Dermis microvascular lymphatic vessel endothelial cell (primary cell): ENCODE measurements around the gene VARS2. TPM values are rescaled to one million over a fixed set of nuclear protein-coding genes. Genes with fewer than 3 reads are reported as not detected.

Experiments used
- DNase-seq, 2 donors: peaks; one replicate each; pipeline versions ENCODE4 v3.0.0 to v3.0.0-alpha.2; 2010; ENCODE audit warnings: low read depth in 2 of 2
- total RNA-seq: library from RNA; depleted of rRNA; stranded (reverse); fragments of >200 nt; gene quantifications from 2 replicates; pipeline ENCODE4 v1.2.1, GENCODE V29; 2014

The VARS2 gene
- total RNA-seq, 1 donor from 2014 or later, result 16.6 TPM

- no peak for DNase-seq
These were observed 14.6 kb downstream of the VARS2 start for GRCh38 chr6:30928677-30929076.

DNA sequence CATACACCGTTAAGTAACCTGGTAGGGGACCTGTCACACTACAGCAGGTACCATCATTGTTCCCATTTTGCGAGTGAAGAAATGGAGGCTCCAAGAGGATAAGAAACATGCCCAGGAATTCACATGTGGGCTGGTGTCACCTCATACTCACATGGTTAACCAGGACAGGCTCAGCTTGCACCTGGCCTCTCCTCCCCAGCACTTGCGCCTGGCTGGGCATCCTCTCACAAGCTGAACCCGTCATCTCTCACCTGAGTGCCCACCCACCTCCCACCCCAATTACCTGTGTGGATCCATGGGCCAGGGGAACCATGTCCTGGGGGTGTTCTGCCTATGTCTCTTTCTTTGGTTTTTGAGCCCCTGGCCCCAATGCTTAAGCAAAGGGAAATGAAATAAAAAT lies 16.5 kb downstream of the VARS2 start:
- no peak for DNase-seq

DNA sequence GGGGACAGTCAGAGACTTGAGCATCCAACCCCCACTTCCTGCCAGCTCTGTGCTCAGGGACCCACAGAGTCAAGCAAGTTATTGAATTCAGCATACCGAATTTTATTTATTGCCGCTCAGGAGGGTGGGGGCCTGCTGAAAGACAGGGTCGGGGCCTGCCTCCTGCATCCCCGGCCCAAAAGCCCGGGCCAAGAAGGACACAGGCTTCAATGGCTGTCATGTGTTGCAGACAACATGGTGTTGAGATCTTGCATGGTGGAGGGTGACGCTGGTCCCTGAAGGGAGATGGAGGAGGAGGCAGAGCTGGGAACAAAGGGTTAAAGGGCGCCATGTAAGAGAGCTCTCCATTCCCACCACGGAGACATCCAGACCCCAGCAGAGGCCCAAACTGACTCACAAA lies 17.2 kb downstream of the VARS2 start:
- DNase-seq, result no peak

DNA sequence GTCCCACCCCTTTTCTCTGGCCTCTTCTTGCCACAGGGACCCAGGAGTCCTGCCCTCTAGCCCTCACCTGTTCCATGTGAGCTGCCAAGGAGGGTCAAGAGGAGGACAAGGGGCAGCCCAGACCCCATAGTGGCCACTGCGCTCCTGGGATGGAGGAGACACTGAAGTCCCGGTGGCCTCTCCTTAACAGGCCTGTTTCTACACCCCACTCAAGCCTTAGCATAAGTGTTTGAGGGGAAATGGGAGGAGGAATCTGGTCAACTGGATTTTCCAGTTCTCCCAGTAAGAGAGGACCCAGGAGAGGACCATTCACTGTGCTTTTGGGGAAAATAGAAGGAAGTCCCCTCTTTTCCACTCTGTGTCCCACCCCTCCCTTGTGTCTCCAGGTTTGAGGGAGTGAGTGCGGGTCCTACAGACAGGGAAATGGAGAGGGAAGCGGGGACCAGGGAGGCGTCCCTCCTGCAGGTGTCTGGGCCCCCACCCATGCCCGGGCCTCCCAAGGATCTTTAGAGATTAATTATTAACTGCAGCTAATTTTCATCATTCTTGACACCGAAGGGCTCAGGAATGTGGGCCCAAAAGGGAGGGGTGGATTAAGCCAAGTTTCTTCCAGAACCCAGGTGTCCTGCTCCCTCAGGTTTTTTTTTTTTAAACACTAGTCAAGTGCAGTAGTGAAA lies 18.1 kb downstream of the VARS2 start, which contains the start of gene SFTA2:
Gene SFTA2, minus strand, starts transcription at position 202 of the 677 bp plus-strand sequence. Its CDS starts 74 bp downstream, at position 128.
- DNase-seq, result no peak

DNA sequence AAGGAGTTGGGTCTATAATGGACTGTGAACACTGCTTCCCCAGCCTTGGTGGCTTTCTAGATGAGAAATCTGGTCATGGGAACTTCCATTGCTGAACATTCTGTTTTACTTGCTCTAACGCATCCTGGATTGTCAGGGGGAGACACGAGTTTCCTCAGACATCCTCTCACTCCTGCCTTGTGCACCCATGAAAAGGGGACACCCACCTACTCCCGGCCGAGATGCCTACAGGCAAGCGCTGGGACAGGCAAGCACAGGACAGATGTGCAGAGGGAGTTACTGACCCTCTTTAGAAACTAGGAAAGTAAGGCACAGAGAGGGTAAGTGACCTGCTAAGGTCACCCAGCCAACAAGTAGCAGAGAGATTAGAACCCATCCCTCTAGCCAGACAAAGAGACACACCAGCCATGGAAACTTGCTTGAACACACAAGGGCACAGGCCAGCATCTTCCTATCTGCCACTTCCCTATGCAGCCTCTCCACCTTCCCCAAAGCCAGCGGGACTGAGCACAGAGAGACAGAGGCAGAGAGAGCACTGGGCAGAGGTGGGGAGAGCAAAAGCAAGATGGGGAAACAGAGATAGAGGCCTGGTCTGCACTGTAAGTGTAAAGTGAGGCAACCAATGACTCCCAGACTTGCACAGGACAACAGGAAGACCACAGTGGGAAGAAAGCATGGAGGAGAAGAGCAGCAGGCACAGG lies 18.8 kb downstream of the VARS2 start:
- DNase-seq, result no peak

DNA sequence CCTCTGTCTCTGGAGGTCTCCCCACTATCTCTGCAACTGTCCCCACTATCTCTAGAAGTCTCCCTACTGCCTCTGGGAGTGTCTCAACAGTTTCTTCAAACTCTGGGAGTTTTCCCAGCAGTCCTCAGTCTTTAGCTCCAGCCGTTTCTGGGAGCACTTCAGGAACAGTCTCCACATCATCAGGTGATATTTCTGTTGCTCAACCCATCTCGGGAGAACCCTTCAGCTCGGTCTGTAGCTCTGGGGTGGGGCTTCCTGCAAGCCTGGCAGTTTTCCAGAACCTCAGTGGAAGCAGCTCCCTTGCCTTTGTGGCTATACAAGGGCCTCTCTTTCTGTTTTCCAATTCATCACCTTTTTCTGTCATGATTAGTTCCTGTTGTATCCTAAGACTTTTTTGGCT lies 21.0 kb downstream of the VARS2 start:
- DNase-seq, result no peak

- DNase-seq, result no peak
These were observed 23.2 kb downstream of the VARS2 start for GRCh38 chr6:30937265-30937664.

DNA sequence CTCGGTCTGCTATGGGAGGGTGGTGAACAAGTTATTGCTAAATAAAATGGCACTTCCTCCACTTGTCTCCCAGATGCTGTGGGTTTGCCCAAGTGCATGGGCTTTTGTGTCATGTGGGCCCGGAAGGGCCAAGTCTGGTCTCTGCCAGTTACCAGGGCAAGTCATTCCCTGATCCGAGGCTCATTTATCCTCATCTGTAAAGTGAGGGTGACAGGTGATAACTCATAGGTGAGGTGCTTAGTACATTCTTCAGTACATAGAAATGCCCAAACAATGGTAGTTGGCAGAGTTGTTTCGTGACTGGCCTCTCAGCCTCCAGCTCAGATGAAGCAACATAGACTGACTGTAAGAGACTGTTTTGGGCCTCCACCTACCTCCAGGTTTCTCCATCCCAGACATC lies 24.7 kb downstream of the VARS2 start:
- no peak for DNase-seq

- no peak for DNase-seq
These were observed 25.4 kb downstream of the VARS2 start for GRCh38 chr6:30939473-30939872.

DNA sequence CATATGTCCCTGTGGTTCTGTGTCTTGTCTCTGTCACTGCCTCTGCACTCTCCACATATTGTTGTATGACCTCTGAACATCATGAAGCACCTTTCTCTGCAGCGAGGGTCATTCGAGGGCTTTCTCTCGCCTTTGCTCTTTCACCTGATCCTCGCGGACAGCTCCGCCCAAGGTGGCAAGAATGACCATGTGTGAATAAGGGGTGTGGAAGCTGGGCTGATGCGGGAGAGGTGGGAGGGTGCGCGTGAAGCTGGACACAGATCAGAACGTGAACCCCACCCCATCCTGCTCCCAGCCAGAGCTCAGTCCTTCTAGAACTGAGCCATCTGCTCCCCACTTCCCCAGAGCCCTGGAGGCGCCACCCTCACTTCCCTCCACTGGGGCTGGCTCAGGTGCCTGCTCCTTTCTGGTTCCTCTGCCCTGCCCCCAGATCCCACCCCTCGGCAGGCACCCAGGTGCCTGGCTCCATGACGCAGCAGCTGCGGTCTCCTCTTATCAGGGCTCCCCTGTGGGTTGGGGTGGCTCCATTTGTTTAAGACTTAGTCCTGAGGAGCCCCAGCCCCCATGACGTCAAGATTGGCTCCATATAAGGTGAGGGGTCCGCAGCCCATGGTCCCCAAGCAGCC lies 26.4 kb downstream of the VARS2 start, which contains the start of gene MUCL3:
Gene MUCL3, plus strand, starts transcription at position 613 of the 626 bp plus-strand sequence. CDS start 27 bp downstream, outside the sequence.
- no peak for DNase-seq

- peak in 1 of 2 donors; percentile 50 for DNase-seq
These were observed 28.5 kb downstream of the VARS2 start for GRCh38 chr6:30942338-30943060.

DNA sequence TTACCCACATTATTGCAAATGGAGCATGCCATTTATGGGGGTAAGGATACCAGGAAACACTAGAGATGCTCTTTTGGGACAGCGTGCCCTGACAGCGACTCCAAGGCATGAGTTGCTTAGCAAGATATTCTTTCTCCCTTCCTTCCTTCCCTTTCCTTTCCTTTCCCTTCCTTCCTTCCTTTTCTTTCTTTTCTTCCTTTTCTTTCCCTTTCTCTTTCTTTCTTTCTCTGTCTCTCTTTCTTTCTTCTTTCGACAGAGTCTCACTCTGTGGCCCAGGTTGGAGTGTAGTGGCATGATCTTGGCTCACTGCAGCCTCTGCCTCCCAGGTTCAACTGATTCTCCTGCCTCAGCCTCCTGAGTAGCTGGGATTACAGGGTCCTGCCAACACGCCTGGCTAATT lies 30.0 kb downstream of the VARS2 start:
- DNase-seq, result no peak

DNA sequence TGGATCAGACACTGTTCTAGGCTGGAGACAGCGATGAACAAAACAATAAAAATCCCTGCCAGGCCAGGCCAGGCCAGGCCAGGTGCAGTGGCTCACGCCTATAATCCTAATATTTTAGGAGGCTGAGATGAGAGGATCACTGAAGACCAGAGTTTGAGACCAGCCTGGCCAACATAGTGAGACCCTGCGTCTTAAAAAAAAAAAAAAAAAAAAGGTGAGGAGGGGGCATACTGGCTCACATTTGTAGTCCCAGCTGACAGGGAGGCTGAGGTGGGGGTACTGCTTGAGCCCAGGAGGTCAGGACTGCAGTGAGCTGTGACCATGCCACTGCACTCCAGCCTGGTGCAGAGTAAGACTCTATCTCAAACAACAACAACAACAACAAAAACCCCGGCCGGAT lies 31.2 kb downstream of the VARS2 start:
- DNase-seq, result no peak

- DNase-seq, result no peak
These were observed 33.2 kb downstream of the VARS2 start for GRCh38 chr6:30947231-30947630.

GRCh38 chr6:30948811-30949210 lies 34.8 kb downstream of the VARS2 start:
- no peak for DNase-seq

DNA sequence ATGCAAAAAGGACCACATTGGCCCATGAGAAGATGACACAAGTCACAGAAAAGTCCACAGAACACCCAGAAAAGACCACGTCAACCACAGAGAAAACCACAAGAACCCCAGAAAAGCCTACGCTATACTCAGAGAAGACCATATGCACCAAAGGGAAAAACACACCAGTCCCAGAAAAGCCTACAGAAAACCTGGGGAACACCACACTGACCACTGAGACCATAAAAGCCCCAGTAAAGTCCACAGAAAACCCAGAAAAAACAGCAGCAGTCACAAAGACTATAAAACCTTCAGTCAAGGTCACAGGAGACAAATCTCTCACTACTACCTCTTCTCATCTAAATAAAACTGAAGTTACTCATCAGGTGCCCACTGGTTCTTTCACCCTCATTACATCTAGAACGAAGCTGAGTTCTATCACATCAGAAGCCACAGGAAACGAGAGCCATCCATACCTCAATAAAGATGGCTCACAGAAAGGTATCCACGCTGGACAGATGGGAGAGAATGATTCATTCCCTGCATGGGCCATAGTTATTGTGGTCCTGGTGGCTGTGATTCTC lies 38.0 kb downstream of the VARS2 start:
- no peak for DNase-seq

GRCh38 chr6:30954631-30955366 lies 40.8 kb downstream of the VARS2 start:
- no peak for DNase-seq

DNA sequence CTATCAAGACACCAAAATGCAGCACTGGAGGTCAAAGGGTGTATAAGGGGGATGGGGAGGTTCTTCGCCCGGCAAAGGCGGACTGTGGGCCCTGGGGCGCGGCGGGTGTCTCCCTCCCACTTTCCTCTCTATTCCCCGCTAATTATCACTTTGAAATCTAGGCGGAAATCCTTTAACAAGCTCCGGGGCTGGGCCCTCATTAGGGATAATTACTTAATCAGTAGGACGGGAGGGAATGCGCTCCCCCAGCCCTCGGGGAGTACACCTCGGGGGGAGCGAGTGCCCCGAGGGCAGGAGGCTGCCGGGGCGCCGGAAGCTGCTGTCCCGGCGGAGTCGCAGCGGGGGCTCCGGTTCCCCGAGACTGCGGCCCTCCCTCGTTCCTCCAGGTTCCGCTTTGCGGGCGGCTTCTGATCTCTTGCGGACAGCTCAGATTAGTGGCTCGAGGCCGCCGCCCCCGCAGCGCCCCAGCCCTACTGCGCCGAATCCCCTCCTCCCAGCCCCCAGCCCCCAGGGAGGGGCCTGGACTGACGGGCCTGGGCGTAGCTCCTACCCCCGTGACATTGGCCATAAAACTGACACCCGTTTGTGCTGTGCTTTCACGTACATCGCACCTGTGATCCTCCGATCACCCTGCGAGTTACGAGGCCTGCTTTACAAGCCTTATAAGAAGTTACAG lies 41.5 kb downstream of the VARS2 start:
- DNase-seq, result peak in 1 of 2 donors; percentile 11

DNA sequence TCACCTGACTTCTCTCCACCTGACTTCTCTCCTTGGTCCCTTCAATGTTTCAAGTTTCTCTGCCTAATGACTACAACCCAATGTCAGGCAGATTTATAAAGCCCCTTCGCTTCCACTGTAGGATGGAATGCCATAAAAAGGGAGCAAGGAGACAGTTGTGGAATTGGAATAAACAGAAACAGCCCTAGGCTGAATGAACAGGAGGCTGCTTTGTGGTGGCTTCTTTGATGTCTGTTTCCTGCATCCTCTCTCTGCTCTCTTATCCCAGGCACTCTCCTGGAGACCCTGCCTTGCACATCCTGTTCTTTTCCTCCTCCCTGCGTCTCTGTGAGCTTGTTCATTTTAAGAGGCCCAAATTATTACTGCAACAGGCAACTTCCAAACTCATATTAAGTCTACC lies 43.7 kb downstream of the VARS2 start:
- no peak for DNase-seq
